Liver (tissue), 3 donors: ENCODE measurements around the gene GPR61.

Source experiments
- CTCF ChIP-seq: fragments of 150-350 bp; IDR thresholded peaks from 2 replicates; pipeline ENCODE4 v1.5.1; 2017; ENCODE audit warnings: improper control_type of control experiment, low read depth, low read length; ENCODE audit not compliant: missing input control
- FOXA1 ChIP-seq: IDR thresholded peaks from 2 replicates; pipeline ENCODE4 v1.6.1; 2016; ENCODE audit warnings: antibody characterized with exemption
- GABPA ChIP-seq, 2 donors: IDR thresholded peaks in 1 of 2; conservative IDR thresholded peaks in 1 of 2; 2 replicates each; pipeline ENCODE4 v1.6.1; 2016; ENCODE audit warnings: antibody characterized with exemption in 2 of 2, mild to moderate bottlenecking in 1 of 2, moderate library complexity in 1 of 2
- JUND ChIP-seq, 2 donors: IDR thresholded peaks; 2 replicates each; pipeline ENCODE4 v1.6.1; 2016; ENCODE audit warnings: antibody characterized with exemption in 2 of 2
- REST ChIP-seq: IDR thresholded peaks from 2 replicates; pipeline ENCODE4 v1.6.1; 2016; ENCODE audit warnings: antibody characterized with exemption, mild to moderate bottlenecking
- SP1 ChIP-seq: IDR thresholded peaks from 2 replicates; pipeline ENCODE4 v1.6.1; 2018; ENCODE audit warnings: antibody characterized with exemption, mild to moderate bottlenecking
- TAF1 ChIP-seq: conservative IDR thresholded peaks from 2 replicates; pipeline ENCODE4 v1.6.1; 2016; ENCODE audit warnings: antibody characterized with exemption, mild to moderate bottlenecking
- YY1 ChIP-seq: IDR thresholded peaks from 2 replicates; pipeline ENCODE4 v1.6.1; 2016; ENCODE audit warnings: antibody characterized with exemption, mild to moderate bottlenecking
- TF ChIP-seq, protein P1 (sequence below): IDR thresholded peaks from 2 replicates; pipeline ENCODE4 v1.6.1; 2016; ENCODE audit warnings: antibody characterized with exemption
- TF ChIP-seq, protein P2 (sequence below): IDR thresholded peaks from 2 replicates; pipeline ENCODE4 v1.6.1; 2016; ENCODE audit warnings: antibody characterized with exemption
- donor health status: healthy.
- donor health status: healthy.

GRCh38 chr1:109531826-109532364 is 7.8 kb upstream of the GPR61 start:
- TF ChIP-seq CTCF (no peak), TAF1 (no peak), REST (no peak), JUND (IDR thresholded peaks at IDR 0.05) (no peak), SP1 (no peak), FOXA1 (no peak), YY1 (no peak), GABPA (IDR thresholded peaks at IDR 0.05 in 1 of 2, conservative IDR thresholded peaks at IDR 0.05 in 1 of 2) (no peak)
- TF ChIP-seq, protein P1, sequence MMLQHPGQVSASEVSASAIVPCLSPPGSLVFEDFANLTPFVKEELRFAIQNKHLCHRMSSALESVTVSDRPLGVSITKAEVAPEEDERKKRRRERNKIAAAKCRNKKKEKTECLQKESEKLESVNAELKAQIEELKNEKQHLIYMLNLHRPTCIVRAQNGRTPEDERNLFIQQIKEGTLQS = no peak
- TF ChIP-seq, protein P2, sequence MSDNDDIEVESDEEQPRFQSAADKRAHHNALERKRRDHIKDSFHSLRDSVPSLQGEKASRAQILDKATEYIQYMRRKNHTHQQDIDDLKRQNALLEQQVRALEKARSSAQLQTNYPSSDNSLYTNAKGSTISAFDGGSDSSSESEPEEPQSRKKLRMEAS = no peak
